Activated B cell treated with CpG ODN at 0.5 μM for 24 hours (primary cell): ENCODE data around the gene BTBD9. TPM values are rescaled to one million over a fixed set of nuclear protein-coding genes. Genes with fewer than 3 reads are reported as not detected.

Experiments used
- ATAC-seq: fragments of 200-7000 bp; cut with Tn5 transposase; one replicate; pipeline ENCODE4 v1.10.0; 2021; ENCODE audit warnings: low read depth, mild to moderate bottlenecking, moderate library complexity
- CTCF ChIA-PET: fragments of 350-600 bp; sonication (Branson Sonifier 250); formaldehyde crosslinking; loops from one replicate; lab custom pipeline; 2021; ENCODE audit warnings: antibody characterized with exemption; lab: Charles Lee
- POLR2A ChIA-PET: fragments of 350-600 bp; sonication (Branson Sonifier 250); formaldehyde crosslinking; loops from one replicate; lab custom pipeline; 2021; ENCODE audit warnings: antibody characterized with exemption; lab: Charles Lee
- DNase-seq: peaks from one replicate; pipeline ENCODE4 v3.0.0; 2022
- H3K27ac Mint-ChIP-seq: one replicate; pipeline ENCODE4 v1.8.0; 2020; ENCODE audit warnings: mixed read lengths
- H3K27me3 Mint-ChIP-seq: one replicate; pipeline ENCODE4 v1.8.0; 2021; ENCODE audit warnings: mixed read lengths
- H3K36me3 Mint-ChIP-seq: one replicate; pipeline ENCODE4 v1.8.0; 2021; ENCODE audit warnings: low read depth, mixed read lengths
- H3K4me1 Mint-ChIP-seq: one replicate; pipeline ENCODE4 v1.8.0; 2021; ENCODE audit warnings: mixed read lengths
- H3K4me3 Mint-ChIP-seq: one replicate; pipeline ENCODE4 v1.8.0; 2020; ENCODE audit warnings: mild to moderate bottlenecking, mixed read lengths
- H3K9me3 Mint-ChIP-seq: one replicate; pipeline ENCODE4 v1.8.0; 2020; ENCODE audit warnings: mixed read lengths
- intact Hi-C: fragments of 100-400 bp; cut with micrococcal nuclease; formaldehyde crosslinking; loops from one replicate; pipeline ENCODE4 v1.15.1; 2024
- total RNA-seq: library from RNA; stranded (reverse); gene quantifications from 2 replicates; pipeline ENCODE4 v1.2.3, GENCODE V29; 2022
- TF ChIP-seq, protein P1 (sequence below): fragments of 200-600 bp; IDR thresholded peaks from one replicate; pipeline ENCODE4 v1.8.0; 2022; ENCODE audit warnings: antibody characterized with exemption, mild to moderate bottlenecking

Gene BTBD9
- total RNA-seq, 1 donor from 2014 or later, result 25.7 TPM

GRCh38 chr6:38194282-38194572 is 445.5 kb downstream of the BTBD9 start:
- intact Hi-C loops, result no loop called here
- POLR2A ChIA-PET, result no interaction called here
- ATAC-seq, result no peak
- CTCF ChIA-PET, result no interaction called here
- no peaks in the 10 kb centered on the region for H3K27me3 Mint-ChIP-seq
- TF ChIP-seq, protein P1, sequence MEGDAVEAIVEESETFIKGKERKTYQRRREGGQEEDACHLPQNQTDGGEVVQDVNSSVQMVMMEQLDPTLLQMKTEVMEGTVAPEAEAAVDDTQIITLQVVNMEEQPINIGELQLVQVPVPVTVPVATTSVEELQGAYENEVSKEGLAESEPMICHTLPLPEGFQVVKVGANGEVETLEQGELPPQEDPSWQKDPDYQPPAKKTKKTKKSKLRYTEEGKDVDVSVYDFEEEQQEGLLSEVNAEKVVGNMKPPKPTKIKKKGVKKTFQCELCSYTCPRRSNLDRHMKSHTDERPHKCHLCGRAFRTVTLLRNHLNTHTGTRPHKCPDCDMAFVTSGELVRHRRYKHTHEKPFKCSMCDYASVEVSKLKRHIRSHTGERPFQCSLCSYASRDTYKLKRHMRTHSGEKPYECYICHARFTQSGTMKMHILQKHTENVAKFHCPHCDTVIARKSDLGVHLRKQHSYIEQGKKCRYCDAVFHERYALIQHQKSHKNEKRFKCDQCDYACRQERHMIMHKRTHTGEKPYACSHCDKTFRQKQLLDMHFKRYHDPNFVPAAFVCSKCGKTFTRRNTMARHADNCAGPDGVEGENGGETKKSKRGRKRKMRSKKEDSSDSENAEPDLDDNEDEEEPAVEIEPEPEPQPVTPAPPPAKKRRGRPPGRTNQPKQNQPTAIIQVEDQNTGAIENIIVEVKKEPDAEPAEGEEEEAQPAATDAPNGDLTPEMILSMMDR, result no peak
- H3K27ac Mint-ChIP-seq, result no peak overlapping the region
- H3K9me3 Mint-ChIP-seq, result no peaks in the 10 kb centered on the region
- H3K36me3 Mint-ChIP-seq, result peaks cover 26% of the 10 kb centered on the region
- DNase-seq, result no peak
- H3K4me1 Mint-ChIP-seq, result no peaks in the 10 kb centered on the region
- no peak overlapping the region for H3K4me3 Mint-ChIP-seq

DNA sequence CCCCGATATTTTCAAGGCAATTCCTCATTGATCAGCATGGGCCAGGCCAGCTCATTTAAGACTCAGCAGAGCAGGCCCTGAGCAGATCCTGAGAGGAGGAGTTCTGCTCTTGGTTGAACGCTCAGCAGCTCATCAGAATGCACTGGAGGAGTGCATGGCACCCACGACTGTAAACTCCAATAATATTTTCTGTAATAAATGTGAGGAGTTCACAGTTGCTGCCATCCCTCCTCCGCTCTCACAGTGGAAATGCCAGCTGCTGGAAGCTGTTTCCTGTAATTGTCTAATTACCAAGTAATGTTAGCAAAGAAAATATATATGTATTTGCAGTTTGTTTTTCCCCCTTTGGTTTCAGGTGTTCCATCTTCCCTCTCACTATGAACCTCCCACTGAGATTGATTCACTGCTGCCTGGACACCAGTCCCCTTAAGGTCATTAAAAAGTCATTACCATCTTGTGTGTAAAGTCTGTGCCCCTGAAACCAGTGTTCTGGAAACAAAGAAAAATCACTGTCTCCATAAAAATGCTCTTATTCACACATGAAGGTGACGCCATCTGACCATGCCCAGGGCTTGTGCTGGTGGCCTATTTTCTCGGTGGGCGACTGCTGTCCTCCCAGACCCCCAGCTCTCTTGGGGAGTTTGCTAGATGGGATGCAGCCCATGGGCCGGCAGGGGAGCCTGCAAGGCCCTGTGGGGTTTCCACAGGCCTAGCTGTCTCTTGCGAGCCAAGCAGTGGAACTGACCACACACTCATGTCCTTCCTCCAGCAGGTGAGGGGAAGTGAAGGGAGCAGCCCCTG is 446.0 kb downstream of the BTBD9 start:
- H3K36me3 Mint-ChIP-seq, result peaks cover 31% of the 10 kb centered on the region
- DNase-seq, result no peak
- H3K4me1 Mint-ChIP-seq, result no peaks in the 10 kb centered on the region
- no peaks in the 10 kb centered on the region for H3K9me3 Mint-ChIP-seq
- no peaks in the 10 kb centered on the region for H3K27me3 Mint-ChIP-seq
- ChIA-PET POLR2A (no interaction called here), CTCF (no interaction called here)
- TF ChIP-seq, protein P1, result no peak
- H3K4me3 Mint-ChIP-seq, result no peak overlapping the region
- ATAC-seq, result no peak
- H3K27ac Mint-ChIP-seq, result no peak overlapping the region
- intact Hi-C loops, result no loop called here

- intact Hi-C loops, result no loop called here
- ATAC-seq, result no peak
- CTCF ChIA-PET, result no interaction called here
- TF ChIP-seq, protein P1, result no peak
- Mint-ChIP-seq H3K36me3 (peaks cover 36% of the 10 kb centered on the region), H3K4me1 (no peaks in the 10 kb centered on the region), H3K9me3 (no peaks in the 10 kb centered on the region), H3K27ac (no peak overlapping the region), H3K4me3 (no peak overlapping the region), H3K27me3 (no peaks in the 10 kb centered on the region)
- POLR2A ChIA-PET, result no interaction called here
- no peak for DNase-seq
Observed at GRCh38 chr6:38193051-38193450, 446.7 kb downstream of the BTBD9 start.

GRCh38 chr6:38192487-38192886 is 447.2 kb downstream of the BTBD9 start:
- no peak for ATAC-seq
- no peaks in the 10 kb centered on the region for H3K4me1 Mint-ChIP-seq
- peaks cover 42% of the 10 kb centered on the region for H3K36me3 Mint-ChIP-seq
- TF ChIP-seq, protein P1, result no peak
- ChIA-PET CTCF (no interaction called here), POLR2A (no interaction called here)
- DNase-seq, result no peak
- H3K4me3 Mint-ChIP-seq, result no peak overlapping the region
- intact Hi-C loops, result no loop called here
- no peak overlapping the region for H3K27ac Mint-ChIP-seq
- H3K9me3 Mint-ChIP-seq, result no peaks in the 10 kb centered on the region
- H3K27me3 Mint-ChIP-seq, result no peaks in the 10 kb centered on the region

GRCh38 chr6:38192011-38192410 is 447.7 kb downstream of the BTBD9 start:
- no peaks in the 10 kb centered on the region for H3K4me1 Mint-ChIP-seq
- ATAC-seq, result no peak
- no peak overlapping the region for H3K4me3 Mint-ChIP-seq
- no peak for DNase-seq
- ChIA-PET POLR2A (no interaction called here), CTCF (no interaction called here)
- intact Hi-C loops, result no loop called here
- TF ChIP-seq, protein P1, result no peak
- no peaks in the 10 kb centered on the region for H3K27me3 Mint-ChIP-seq
- no peaks in the 10 kb centered on the region for H3K9me3 Mint-ChIP-seq
- peaks cover 45% of the 10 kb centered on the region for H3K36me3 Mint-ChIP-seq
- H3K27ac Mint-ChIP-seq, result no peak overlapping the region
